ENCODE measurements around the gene EXOC2. TPM values are rescaled to one million over a fixed set of nuclear protein-coding genes. Genes with fewer than 3 reads are reported as not detected.
"Not testable (repeated sequence)": the region's sequence is repeated elsewhere in the genome, so short reads cannot be mapped to it uniquely, and the experiment has no call there.

Gene EXOC2
- total RNA-seq, 4 donors from 2014 or later = 17.8 to 24.8 (median 21.4) TPM

- no peak overlapping the region for H3K4me3 ChIP-seq
- no peaks in the 10 kb centered on the region for H3K9me3 ChIP-seq
- H3K36me3 ChIP-seq = peaks cover 0 to 48% (median 3%) of the 10 kb centered on the region in 3 donors
- H3K27ac ChIP-seq = no peak overlapping the region
- TF ChIP-seq POLR2A (IDR thresholded peaks at IDR 0.05) = no peak
- TF ChIP-seq, protein P1, sequence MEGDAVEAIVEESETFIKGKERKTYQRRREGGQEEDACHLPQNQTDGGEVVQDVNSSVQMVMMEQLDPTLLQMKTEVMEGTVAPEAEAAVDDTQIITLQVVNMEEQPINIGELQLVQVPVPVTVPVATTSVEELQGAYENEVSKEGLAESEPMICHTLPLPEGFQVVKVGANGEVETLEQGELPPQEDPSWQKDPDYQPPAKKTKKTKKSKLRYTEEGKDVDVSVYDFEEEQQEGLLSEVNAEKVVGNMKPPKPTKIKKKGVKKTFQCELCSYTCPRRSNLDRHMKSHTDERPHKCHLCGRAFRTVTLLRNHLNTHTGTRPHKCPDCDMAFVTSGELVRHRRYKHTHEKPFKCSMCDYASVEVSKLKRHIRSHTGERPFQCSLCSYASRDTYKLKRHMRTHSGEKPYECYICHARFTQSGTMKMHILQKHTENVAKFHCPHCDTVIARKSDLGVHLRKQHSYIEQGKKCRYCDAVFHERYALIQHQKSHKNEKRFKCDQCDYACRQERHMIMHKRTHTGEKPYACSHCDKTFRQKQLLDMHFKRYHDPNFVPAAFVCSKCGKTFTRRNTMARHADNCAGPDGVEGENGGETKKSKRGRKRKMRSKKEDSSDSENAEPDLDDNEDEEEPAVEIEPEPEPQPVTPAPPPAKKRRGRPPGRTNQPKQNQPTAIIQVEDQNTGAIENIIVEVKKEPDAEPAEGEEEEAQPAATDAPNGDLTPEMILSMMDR (IDR thresholded peaks at IDR 0.05) = no peak
- intact Hi-C loops (cut with DNase I) = no loop called here
- H3K4me1 ChIP-seq = peaks cover 0 to 6% (median 0%) of the 10 kb centered on the region in 3 donors
- H3K27me3 ChIP-seq = no peaks in the 10 kb centered on the region
- 95 to 96% methylated on average over 4 of the region's 4 CpGs for WGBS, 2 donors
- no peak for DNase-seq
Measured at GRCh38 chr6:609905-610304, 83.0 kb downstream of the EXOC2 start.

- no peak for DNase-seq
- TF ChIP-seq POLR2A (IDR thresholded peaks at IDR 0.05) = no peak
- TF ChIP-seq, protein P1 (IDR thresholded peaks at IDR 0.05) = no peak
- Histone ChIP-seq H3K4me3 (no peak overlapping the region), H3K27ac (no peak overlapping the region), H3K4me1 (peaks cover 0 to 6% (median 0%) of the 10 kb centered on the region in 3 donors), H3K36me3 (peaks cover 0 to 53% (median 3%) of the 10 kb centered on the region in 3 donors), H3K9me3 (no peaks in the 10 kb centered on the region), H3K27me3 (no peaks in the 10 kb centered on the region)
- intact Hi-C loops (cut with DNase I) = no loop called here
- 89 to 97% methylated on average over 12 to 14 of the region's 14 CpGs for WGBS, 2 donors
Measured at GRCh38 chr6:606829-607379, 86.0 kb downstream of the EXOC2 start.

GRCh38 chr6:605895-606294 is 87.0 kb downstream of the EXOC2 start:
- H3K27ac ChIP-seq; H3K4me3 ChIP-seq; H3K9me3 ChIP-seq; H3K4me1 ChIP-seq; DNase-seq; H3K27me3 ChIP-seq; intact Hi-C loops (cut with DNase I): not testable (repeated sequence)
- WGBS, 2 donors = 94 to 96% methylated on average over 5 of the region's 5 CpGs
- H3K36me3 ChIP-seq = peaks cover 0 to 53% (median 3%) of the 10 kb centered on the region in 3 donors

DNA sequence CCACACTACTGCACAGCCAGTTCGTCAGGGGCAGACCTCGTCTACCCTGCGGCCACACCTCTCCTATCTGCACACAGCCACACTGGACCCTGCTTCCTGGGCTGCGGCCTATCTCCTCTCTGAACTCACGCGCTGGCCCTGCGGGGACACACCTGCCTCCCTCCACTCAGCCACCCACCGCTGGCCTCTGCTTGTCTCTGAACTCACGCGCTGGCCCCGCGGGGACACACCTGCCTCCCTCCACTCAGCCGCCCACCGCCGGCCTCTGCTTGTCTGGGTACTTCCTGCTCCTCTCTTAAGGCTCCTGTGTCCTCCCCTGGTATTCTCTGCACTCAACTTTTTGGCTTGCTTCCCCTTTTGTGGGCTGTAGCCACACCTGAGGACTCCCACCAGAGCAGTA is 88.4 kb downstream of the EXOC2 start:
- no peak for DNase-seq
- no peaks in the 10 kb centered on the region for H3K9me3 ChIP-seq
- no peak overlapping the region for H3K27ac ChIP-seq
- H3K4me1 ChIP-seq = no peaks in the 10 kb centered on the region
- H3K36me3 ChIP-seq = peaks cover 0 to 50% (median 3%) of the 10 kb centered on the region in 3 donors
- intact Hi-C loops (cut with DNase I) = no loop called here
- TF ChIP-seq, protein P1 (IDR thresholded peaks at IDR 0.05) = no peak
- TF ChIP-seq POLR2A (IDR thresholded peaks at IDR 0.05) = no peak
- no peaks in the 10 kb centered on the region for H3K27me3 ChIP-seq
- WGBS, 2 donors = 94 to 96% methylated on average over 14 to 15 of the region's 15 CpGs
- no peak overlapping the region for H3K4me3 ChIP-seq

GRCh38 chr6:603265-603664 is 89.7 kb downstream of the EXOC2 start:
- H3K4me1 ChIP-seq = no peaks in the 10 kb centered on the region
- TF ChIP-seq POLR2A (IDR thresholded peaks at IDR 0.05) = no peak
- TF ChIP-seq, protein P1 (IDR thresholded peaks at IDR 0.05) = no peak
- 87 to 95% methylated on average over 6 of the region's 6 CpGs for WGBS, 2 donors
- H3K4me3 ChIP-seq = no peak overlapping the region
- intact Hi-C loops (cut with DNase I) = no loop called here
- H3K27me3 ChIP-seq = no peaks in the 10 kb centered on the region
- DNase-seq = no peak
- H3K27ac ChIP-seq = no peak overlapping the region
- H3K9me3 ChIP-seq = no peaks in the 10 kb centered on the region
- H3K36me3 ChIP-seq = peaks cover 0 to 50% (median 0%) of the 10 kb centered on the region in 3 donors
